Parathyroid adenoma (tissue), 2 donors: ENCODE measurements around the gene CSMD2.

Experiments used
- H2AFZ ChIP-seq: fragments of 300-600 bp; sonication (generic); one replicate; pipeline ENCODE4 v1.7.0; 2017; ENCODE audit warnings: antibody characterized with exemption, mild to moderate bottlenecking
- H3K27ac ChIP-seq: fragments of 300-600 bp; sonication (generic); one replicate; pipeline ENCODE4 v1.7.0; 2017
- H3K27me3 ChIP-seq: fragments of 300-600 bp; sonication (generic); one replicate; pipeline ENCODE4 v1.7.0; 2017; ENCODE audit warnings: low read length; ENCODE audit not compliant: control insufficient read depth, insufficient read depth
- H3K36me3 ChIP-seq: fragments of 300-600 bp; sonication (generic); one replicate; pipeline ENCODE4 v1.7.0; 2017; ENCODE audit warnings: low read length; ENCODE audit not compliant: control insufficient read depth, insufficient read depth
- H3K4me1 ChIP-seq: fragments of 300-600 bp; sonication (generic); one replicate; pipeline ENCODE4 v1.7.0; 2017; ENCODE audit warnings: control low read depth
- H3K4me2 ChIP-seq: fragments of 300-600 bp; sonication (generic); one replicate; pipeline ENCODE4 v1.7.0; 2017; ENCODE audit warnings: low read length
- H3K4me3 ChIP-seq: fragments of 300-600 bp; sonication (generic); one replicate; pipeline ENCODE4 v1.7.0; 2017; ENCODE audit warnings: low read depth, low read length
- H3K79me2 ChIP-seq: fragments of 300-600 bp; sonication (generic); one replicate; pipeline ENCODE4 v1.7.0; 2017; ENCODE audit warnings: control low read depth
- H3K9ac ChIP-seq: fragments of 300-600 bp; sonication (generic); one replicate; pipeline ENCODE4 v1.7.0; 2017; ENCODE audit warnings: mild to moderate bottlenecking
- H3K9me3 ChIP-seq: fragments of 300-600 bp; sonication (generic); one replicate; pipeline ENCODE4 v1.7.0; 2017; ENCODE audit warnings: low read length; ENCODE audit not compliant: control insufficient read depth
- TF ChIP-seq, protein P1 (sequence below): fragments of 300-600 bp; sonication (generic); IDR thresholded peaks from one replicate; pipeline ENCODE4 v1.7.0; 2017; ENCODE audit warnings: antibody characterized with exemption, mild to moderate bottlenecking
- donor health status: primary hyperparathyroidism.

Gene CSMD2

DNA sequence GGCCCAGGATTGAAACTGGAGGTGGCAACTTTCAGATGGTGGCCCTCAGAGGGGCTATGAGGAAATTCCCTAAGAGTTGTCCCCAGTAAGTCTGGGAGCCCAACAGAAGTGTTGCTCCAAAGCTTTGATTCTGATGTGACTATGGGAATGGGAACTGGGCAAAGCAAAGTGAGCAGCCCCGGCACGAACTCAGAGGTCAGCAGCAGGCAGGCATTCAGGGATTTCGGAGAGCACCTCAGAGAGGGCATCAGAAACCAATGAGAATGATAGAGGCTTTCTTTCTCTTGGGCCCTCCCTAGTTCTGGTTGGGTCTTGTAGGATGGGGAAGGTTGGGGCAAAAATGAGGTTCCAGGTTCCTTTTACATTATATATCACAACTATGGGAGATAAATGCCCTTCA lies 422.4 kb downstream of the CSMD2 start:
- Histone ChIP-seq H3K36me3 (no peaks in the 10 kb centered on the region), H3K4me3 (no peak overlapping the region), H2AFZ (no peak overlapping the region), H3K9me3 (no peaks in the 10 kb centered on the region), H3K4me2 (no peak overlapping the region), H3K79me2 (no peaks in the 10 kb centered on the region), H3K27ac (no peak overlapping the region), H3K4me1 (no peaks in the 10 kb centered on the region), H3K9ac (no peak overlapping the region), H3K27me3 (no peaks in the 10 kb centered on the region)
- TF ChIP-seq, protein P1, sequence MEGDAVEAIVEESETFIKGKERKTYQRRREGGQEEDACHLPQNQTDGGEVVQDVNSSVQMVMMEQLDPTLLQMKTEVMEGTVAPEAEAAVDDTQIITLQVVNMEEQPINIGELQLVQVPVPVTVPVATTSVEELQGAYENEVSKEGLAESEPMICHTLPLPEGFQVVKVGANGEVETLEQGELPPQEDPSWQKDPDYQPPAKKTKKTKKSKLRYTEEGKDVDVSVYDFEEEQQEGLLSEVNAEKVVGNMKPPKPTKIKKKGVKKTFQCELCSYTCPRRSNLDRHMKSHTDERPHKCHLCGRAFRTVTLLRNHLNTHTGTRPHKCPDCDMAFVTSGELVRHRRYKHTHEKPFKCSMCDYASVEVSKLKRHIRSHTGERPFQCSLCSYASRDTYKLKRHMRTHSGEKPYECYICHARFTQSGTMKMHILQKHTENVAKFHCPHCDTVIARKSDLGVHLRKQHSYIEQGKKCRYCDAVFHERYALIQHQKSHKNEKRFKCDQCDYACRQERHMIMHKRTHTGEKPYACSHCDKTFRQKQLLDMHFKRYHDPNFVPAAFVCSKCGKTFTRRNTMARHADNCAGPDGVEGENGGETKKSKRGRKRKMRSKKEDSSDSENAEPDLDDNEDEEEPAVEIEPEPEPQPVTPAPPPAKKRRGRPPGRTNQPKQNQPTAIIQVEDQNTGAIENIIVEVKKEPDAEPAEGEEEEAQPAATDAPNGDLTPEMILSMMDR: no peak

- H3K4me3 ChIP-seq: no peak overlapping the region
- no peak overlapping the region for H3K9ac ChIP-seq
- no peak overlapping the region for H3K4me2 ChIP-seq
- H3K79me2 ChIP-seq: no peaks in the 10 kb centered on the region
- H2AFZ ChIP-seq: no peak overlapping the region
- H3K27me3 ChIP-seq: no peaks in the 10 kb centered on the region
- no peaks in the 10 kb centered on the region for H3K9me3 ChIP-seq
- TF ChIP-seq, protein P1: no peak
- no peaks in the 10 kb centered on the region for H3K36me3 ChIP-seq
- H3K27ac ChIP-seq: no peak overlapping the region
- no peaks in the 10 kb centered on the region for H3K4me1 ChIP-seq
These were observed 423.3 kb downstream of the CSMD2 start for GRCh38 chr1:33741749-33742148.

GRCh38 chr1:33740040-33740744 lies 424.8 kb downstream of the CSMD2 start:
- no peaks in the 10 kb centered on the region for H3K79me2 ChIP-seq
- TF ChIP-seq, protein P1: no peak
- H3K36me3 ChIP-seq: no peaks in the 10 kb centered on the region
- H3K4me1 ChIP-seq: no peaks in the 10 kb centered on the region
- no peaks in the 10 kb centered on the region for H3K9me3 ChIP-seq
- no peak overlapping the region for H2AFZ ChIP-seq
- H3K27ac ChIP-seq: no peak overlapping the region
- no peak overlapping the region for H3K9ac ChIP-seq
- H3K4me2 ChIP-seq: no peak overlapping the region
- no peaks in the 10 kb centered on the region for H3K27me3 ChIP-seq
- H3K4me3 ChIP-seq: no peak overlapping the region

GRCh38 chr1:33738976-33739375 lies 426.1 kb downstream of the CSMD2 start:
- no peak overlapping the region for H3K4me3 ChIP-seq
- no peak overlapping the region for H3K4me2 ChIP-seq
- TF ChIP-seq, protein P1: no peak
- H3K4me1 ChIP-seq: no peaks in the 10 kb centered on the region
- H3K27ac ChIP-seq: no peak overlapping the region
- no peak overlapping the region for H3K9ac ChIP-seq
- no peaks in the 10 kb centered on the region for H3K36me3 ChIP-seq
- H3K9me3 ChIP-seq: no peaks in the 10 kb centered on the region
- no peak overlapping the region for H2AFZ ChIP-seq
- no peaks in the 10 kb centered on the region for H3K79me2 ChIP-seq
- H3K27me3 ChIP-seq: no peaks in the 10 kb centered on the region

- Histone ChIP-seq H3K27me3 (no peaks in the 10 kb centered on the region), H3K4me1 (no peaks in the 10 kb centered on the region), H3K4me3 (no peak overlapping the region), H3K36me3 (no peaks in the 10 kb centered on the region), H3K79me2 (no peaks in the 10 kb centered on the region), H3K9me3 (no peaks in the 10 kb centered on the region), H3K27ac (no peak overlapping the region), H3K9ac (no peak overlapping the region), H2AFZ (no peak overlapping the region), H3K4me2 (no peak overlapping the region)
- TF ChIP-seq, protein P1: no peak
These were observed 426.5 kb downstream of the CSMD2 start for GRCh38 chr1:33738536-33738935.
